Smooth muscle cell (in vitro differentiated cells): ENCODE data around the gene CGN. TPM values are rescaled to one million over a fixed set of nuclear protein-coding genes. Genes with fewer than 3 reads are reported as not detected.

Experiments
- DNase-seq: peaks from one replicate; lab custom pipeline; 2025; ENCODE audit not compliant: unreplicated experiment; lab: John Stamatoyannopoulos, UW
- H2AFZ ChIP-seq: fragments of 200-600 bp; sonication (generic); 2 replicates; pipeline ENCODE4 v1.6.0; 2016; ENCODE audit warnings: antibody characterized with exemption, low read depth, mild to moderate bottlenecking
- H3F3A ChIP-seq: fragments of 200-600 bp; sonication (generic); 2 replicates; pipeline ENCODE4 v1.6.0; 2017; ENCODE audit warnings: antibody characterized with exemption, low read depth
- H3K27ac ChIP-seq: fragments of 200-600 bp; sonication (generic); 2 replicates; pipeline ENCODE4 v1.5.1; 2016; ENCODE audit warnings: low read depth, mild to moderate bottlenecking
- H3K27me3 ChIP-seq: fragments of 200-600 bp; sonication (generic); 2 replicates; pipeline ENCODE4 v1.6.1; 2016; ENCODE audit warnings: low read depth, mild to moderate bottlenecking
- H3K36me3 ChIP-seq: fragments of 200-600 bp; sonication (generic); 2 replicates; pipeline ENCODE4 v1.5.1; 2016; ENCODE audit warnings: low read depth
- H3K4me1 ChIP-seq: fragments of 200-600 bp; sonication (generic); 2 replicates; pipeline ENCODE4 v1.5.1; 2016; ENCODE audit warnings: low read depth
- H3K4me2 ChIP-seq: fragments of 200-600 bp; sonication (generic); 2 replicates; pipeline ENCODE4 v1.6.0; 2016; ENCODE audit warnings: mild to moderate bottlenecking
- H3K4me3 ChIP-seq: fragments of 200-600 bp; sonication (generic); 2 replicates; pipeline ENCODE4 v1.5.1; 2016; ENCODE audit warnings: mild to moderate bottlenecking
- H3K79me2 ChIP-seq: fragments of 200-600 bp; sonication (generic); 2 replicates; pipeline ENCODE4 v1.6.0; 2016; ENCODE audit warnings: low read depth, mild to moderate bottlenecking
- H3K9ac ChIP-seq: fragments of 200-600 bp; sonication (generic); 2 replicates; pipeline ENCODE4 v1.6.0; 2016; ENCODE audit warnings: low read depth
- H3K9me3 ChIP-seq: fragments of 200-600 bp; sonication (generic); replicated peaks from 2 replicates; pipeline ENCODE4 v1.5.1; 2016; ENCODE audit warnings: low read depth
- H4K20me1 ChIP-seq: fragments of 200-600 bp; sonication (generic); 2 replicates; pipeline ENCODE4 v1.6.0; 2016; ENCODE audit warnings: low read depth
- CTCF ChIP-seq: fragments of 200-600 bp; sonication (generic); IDR thresholded peaks from 2 replicates; pipeline ENCODE4 v1.5.1; 2017; ENCODE audit warnings: borderline replicate concordance, mild to moderate bottlenecking, antibody characterized with exemption; ENCODE audit not compliant: insufficient read depth, poor library complexity, severe bottlenecking
- WGBS: methylation state at CpG from one replicate; pipeline ENCODE4 v1.1.7; 2016; ENCODE audit warnings: low lambda C conversion rate; 5-methylcytosine and 5-hydroxymethylcytosine counted together
- polyA plus RNA-seq: library from polyadenylated mRNA; unstranded; fragments of >200 nt; fragmentation: Nextera tagmentation; extraction: Ambion mirVana; gene quantifications from 2 replicates; pipeline ENCODE4 v1.2.1, GENCODE V29; 2016
- total RNA-seq: library from RNA; depleted of rRNA; stranded (reverse); fragments of >200 nt; gene quantifications from 2 replicates; pipeline ENCODE4 v1.2.3, GENCODE V29; 2014

CGN gene
- total and polyA plus RNA-seq, 2 experiments from 2014 or later: 0.70 to 17.0 TPM

GRCh38 chr1:151502035-151502700 is 9.0 kb upstream of the CGN start:
- 65% methylated on average over 5 of the region's 5 CpGs for WGBS
- no peak for DNase-seq
- no peak overlapping the region for H3K4me2 ChIP-seq
- H3K9ac ChIP-seq: no peak overlapping the region
- no peaks in the 10 kb centered on the region for H3K4me1 ChIP-seq
- no peaks in the 10 kb centered on the region for H3K36me3 ChIP-seq
- H4K20me1 ChIP-seq: no peaks in the 10 kb centered on the region
- H2AFZ ChIP-seq: no peak overlapping the region
- no peaks in the 10 kb centered on the region for H3K9me3 ChIP-seq
- H3F3A ChIP-seq: no peaks in the 10 kb centered on the region
- H3K79me2 ChIP-seq: no peaks in the 10 kb centered on the region
- no peak overlapping the region for H3K27ac ChIP-seq
- TF ChIP-seq CTCF: no peak
- no peaks in the 10 kb centered on the region for H3K27me3 ChIP-seq
- no peak overlapping the region for H3K4me3 ChIP-seq

GRCh38 chr1:151502859-151503780 is 8.1 kb upstream of the CGN start:
- Histone ChIP-seq H3K4me2 (no peak overlapping the region), H3K9ac (no peak overlapping the region), H3K27ac (no peak overlapping the region), H3K4me1 (no peaks in the 10 kb centered on the region), H4K20me1 (no peaks in the 10 kb centered on the region), H3K36me3 (no peaks in the 10 kb centered on the region), H3K4me3 (no peak overlapping the region), H3F3A (no peaks in the 10 kb centered on the region), H2AFZ (no peak overlapping the region), H3K27me3 (no peaks in the 10 kb centered on the region), H3K79me2 (no peaks in the 10 kb centered on the region), H3K9me3 (no peaks in the 10 kb centered on the region)
- WGBS: 67% methylated on average over 7 of the region's 7 CpGs
- DNase-seq: no peak
- no peak for TF ChIP-seq CTCF

- Histone ChIP-seq H4K20me1 (no peaks in the 10 kb centered on the region), H3K9ac (no peak overlapping the region), H3K4me2 (no peak overlapping the region), H2AFZ (no peak overlapping the region), H3F3A (no peaks in the 10 kb centered on the region), H3K27me3 (no peaks in the 10 kb centered on the region), H3K36me3 (no peaks in the 10 kb centered on the region), H3K79me2 (no peaks in the 10 kb centered on the region), H3K27ac (no peak overlapping the region), H3K4me3 (no peak overlapping the region), H3K4me1 (no peaks in the 10 kb centered on the region), H3K9me3 (no peaks in the 10 kb centered on the region)
- no peak for TF ChIP-seq CTCF
- no peak for DNase-seq
- 56% methylated on average over 3 of the region's 3 CpGs for WGBS
These were observed 6.9 kb upstream of the CGN start for GRCh38 chr1:151504252-151504651.
